Measurements from ENCODE around the gene ZNF680. TPM values are rescaled to one million over a fixed set of nuclear protein-coding genes. Genes with fewer than 3 reads are reported as not detected.

ZNF680 gene
- total and polyA plus RNA-seq, 11 donors, result 5.5 to 25.9 (median 16.3) TPM

DNA sequence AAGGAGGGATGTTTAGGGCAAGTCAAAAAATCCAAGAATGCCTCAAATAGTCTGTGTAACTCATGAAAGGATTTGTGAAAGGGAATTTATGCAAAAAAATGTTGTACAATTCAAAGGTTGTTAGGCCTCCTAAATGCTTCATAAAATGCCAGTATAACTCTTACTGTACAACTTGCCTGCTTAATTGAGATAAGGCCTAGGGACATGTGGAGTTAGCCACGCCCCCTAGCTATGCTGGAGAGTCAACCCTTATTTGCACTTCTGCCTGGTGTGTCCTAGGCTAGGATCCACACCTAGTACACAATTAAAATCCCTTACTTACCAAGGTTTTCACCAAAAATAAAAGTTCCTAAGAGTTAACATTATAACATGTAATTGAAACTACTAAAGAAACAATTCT, 77.2 kb downstream of the ZNF680 start:
- no peak overlapping the region for H3K4me3 ChIP-seq
- H3K36me3 ChIP-seq, result no peaks in the 10 kb centered on the region
- peaks cover 0 to 31% (median 0%) of the 10 kb centered on the region in 12 donors for H3K9me3 ChIP-seq
- WGBS, 4 donors, result 54 to 82% (median 75%) methylated on average over 1 of the region's 1 CpG
- DNase-seq (no peak), ATAC-seq (no peak)
- TF ChIP-seq, protein P1, sequence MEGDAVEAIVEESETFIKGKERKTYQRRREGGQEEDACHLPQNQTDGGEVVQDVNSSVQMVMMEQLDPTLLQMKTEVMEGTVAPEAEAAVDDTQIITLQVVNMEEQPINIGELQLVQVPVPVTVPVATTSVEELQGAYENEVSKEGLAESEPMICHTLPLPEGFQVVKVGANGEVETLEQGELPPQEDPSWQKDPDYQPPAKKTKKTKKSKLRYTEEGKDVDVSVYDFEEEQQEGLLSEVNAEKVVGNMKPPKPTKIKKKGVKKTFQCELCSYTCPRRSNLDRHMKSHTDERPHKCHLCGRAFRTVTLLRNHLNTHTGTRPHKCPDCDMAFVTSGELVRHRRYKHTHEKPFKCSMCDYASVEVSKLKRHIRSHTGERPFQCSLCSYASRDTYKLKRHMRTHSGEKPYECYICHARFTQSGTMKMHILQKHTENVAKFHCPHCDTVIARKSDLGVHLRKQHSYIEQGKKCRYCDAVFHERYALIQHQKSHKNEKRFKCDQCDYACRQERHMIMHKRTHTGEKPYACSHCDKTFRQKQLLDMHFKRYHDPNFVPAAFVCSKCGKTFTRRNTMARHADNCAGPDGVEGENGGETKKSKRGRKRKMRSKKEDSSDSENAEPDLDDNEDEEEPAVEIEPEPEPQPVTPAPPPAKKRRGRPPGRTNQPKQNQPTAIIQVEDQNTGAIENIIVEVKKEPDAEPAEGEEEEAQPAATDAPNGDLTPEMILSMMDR (IDR thresholded peaks at IDR 0.05), result no peak
- TF ChIP-seq POLR2A (IDR thresholded peaks at IDR 0.05), result no peak
- H3K4me1 ChIP-seq, result no peaks in the 10 kb centered on the region
- intact Hi-C loops (cut with DNase I), result no loop called here
- H3K27ac ChIP-seq, result no peak overlapping the region
- no peaks in the 10 kb centered on the region for H3K27me3 ChIP-seq

Other genes starting within 250 kb of the ZNF680 start
- gene ZNF736, start 249.1 kb downstream of the ZNF680 start, total RNA-seq, result 1 to 10 TPM; 2.5 to 9.0 (median 3.9) TPM
- gene ZNF736, start 249.1 kb downstream of the ZNF680 start, polyA plus RNA-seq, result 1 to 10 TPM; 1.4 to 3.9 TPM
- 1 to 10 TPM; 1.2 to 4.0 (median 1.8) TPM for gene ZNF107, start 103.1 kb upstream of the ZNF680 start, total RNA-seq
- 1 to 10 TPM in 1 of 2 donors, under 1 TPM in 1; 0.91 to 1.4 TPM for gene ZNF107, start 103.1 kb upstream of the ZNF680 start, polyA plus RNA-seq
- 1 to 10 TPM; 3.1 to 8.1 (median 4.9) TPM for gene ZNF138, start 231.4 kb upstream of the ZNF680 start, total RNA-seq
- 1 to 10 TPM; 3.2 to 4.2 TPM for gene ZNF138, start 231.4 kb upstream of the ZNF680 start, polyA plus RNA-seq